ENCODE measurements around the gene LTBP1. TPM values are rescaled to one million over a fixed set of nuclear protein-coding genes. Genes with fewer than 3 reads are reported as not detected.
A peak's percentile ranks its signal among the peaks of the same experiment; 100 is the strongest.

LTBP1 gene
- total and polyA plus RNA-seq, 2 of the 13 experiments (the other 11 are each of a cell fraction or from before 2014, with no cell fraction given): 0.12 to 0.22 TPM

GRCh38 chr2:32926708-32927084 lies 20.1 kb upstream of the LTBP1 start:
- 23% methylated on average over 2 of the region's 2 CpGs for WGBS (ENCODE audit: low lambda C conversion rate)
- peak; percentile 45; the same call in 2 of the 3 replicates for ATAC-seq

More at GRCh38 chr2:32926708-32927084, 20.1 kb upstream of the LTBP1 start:
- Histone ChIP-seq H4K20me1 (ENCODE audit: insufficient read depth, low read length) (no peaks in the 10 kb centered on the region), H3K4me3 (replicated peaks in 1 of 3; ENCODE audit: insufficient read depth in 1 of 3, low read depth in 2 of 3, low read length in 3 of 3) (no peak overlapping the region), H3K9me3 (ENCODE audit: low read length) (no peaks in the 10 kb centered on the region), H3K27me3 (ENCODE audit: control insufficient read depth in 1 of 2, insufficient read depth in 2 of 2, low read length in 2 of 2) (peaks cover 1 to 15% of the 10 kb centered on the region in 2 experiments; a peak in 2 of 5 replicates), H3K27ac (ENCODE audit: extremely low read length, insufficient read depth, low read length) (no peak overlapping the region), H3K4me2 (ENCODE audit: low read depth, low read length) (no peak overlapping the region), H3K4me1 (ENCODE audit: insufficient read depth, low read length) (no peaks in the 10 kb centered on the region), H2AFZ (ENCODE audit: low read length) (no peak overlapping the region), H3K79me2 (ENCODE audit: insufficient read depth, low read length) (no peaks in the 10 kb centered on the region), H3K9ac (ENCODE audit: insufficient read depth, low read depth, low read length) (no peak overlapping the region), H3K36me3 (replicated peaks in 1 of 2; ENCODE audit: control insufficient read depth in 1 of 2, insufficient read depth in 2 of 2, low read length in 2 of 2) (no peaks in the 10 kb centered on the region)
- FAIRE-seq (no peak), DNase-seq (ENCODE audit: low spot score) (no peak)
- TF ChIP-seq CREB1 (IDR thresholded peaks at IDR 0.05) (peak; percentile 66), CREB1 (CRISPR knock-in tag; IDR thresholded peaks at IDR 0.05) (no peak), ZNF788 (CRISPR knock-in tag; IDR thresholded peaks at IDR 0.05; ENCODE audit: borderline replicate concordance) (no peak), ZBTB40 (IDR thresholded peaks at IDR 0.05) (no peak), ZBTB40 (CRISPR knock-in tag; IDR thresholded peaks at IDR 0.05) (no peak), ZNF180 (CRISPR knock-in tag; IDR thresholded peaks at IDR 0.05; ENCODE audit: borderline replicate concordance, low read depth) (no peak), HIVEP1 (CRISPR knock-in tag; IDR thresholded peaks at IDR 0.05) (no peak), NR2F2 (IDR thresholded peaks at IDR 0.05; ENCODE audit: borderline replicate concordance, low read depth) (no peak), ZNF160 (CRISPR knock-in tag; IDR thresholded peaks at IDR 0.05) (no peak), ZNF530 (CRISPR knock-in tag; IDR thresholded peaks at IDR 0.05; ENCODE audit: low read depth) (no peak)
- ChIA-PET POLR2A (no interaction called here), CTCF (ENCODE audit: low intra/inter-chr PET ratio, low total read pairs) (no interaction called here)
- no TSS peak for BruUV-seq (replicated peaks)
- in situ Hi-C loops (cut with HindIII; ENCODE audit: extremely low pct_ligation_motif_present, low pct_unique_long_range_greater_than_20kb) (no loop called here), intact Hi-C loops (cut with micrococcal nuclease; ENCODE audit: unreplicated experiment) (no loop called here)

All from HepG2 (cell line).